ACC112 (cell line): Measurements from ENCODE around the gene IDH2.

Experiments used
- H2AFZ ChIP-seq: fragments of 200-600 bp; sonication (generic); one replicate; pipeline ENCODE4 v1.6.0; 2017; ENCODE audit warnings: antibody characterized with exemption, low read length; ENCODE audit not compliant: unreplicated experiment
- H3K27ac ChIP-seq: fragments of 200-600 bp; sonication (generic); 2 replicates; pipeline ENCODE4 v1.5.1; 2014; ENCODE audit warnings: low read depth, mild to moderate bottlenecking, antibody characterized with exemption, low read length, moderate library complexity
- H3K27me3 ChIP-seq: fragments of 200-600 bp; sonication (generic); 2 replicates; pipeline ENCODE4 v1.6.1; 2014; ENCODE audit warnings: mild to moderate bottlenecking, antibody characterized with exemption, low read length, moderate library complexity, mixed read lengths; ENCODE audit not compliant: insufficient read depth
- H3K36me3 ChIP-seq: fragments of 200-600 bp; sonication (generic); 2 replicates; pipeline ENCODE4 v1.6.1; 2016; ENCODE audit warnings: mild to moderate bottlenecking, antibody characterized with exemption, low read length, moderate library complexity, mixed read lengths; ENCODE audit not compliant: insufficient read depth
- H3K4me1 ChIP-seq: fragments of 200-600 bp; sonication (generic); one replicate; pipeline ENCODE4 v1.6.1; 2016; ENCODE audit warnings: low read length, mixed read lengths; ENCODE audit not compliant: insufficient read depth, unreplicated experiment, control insufficient read depth
- H3K4me3 ChIP-seq: fragments of 200-600 bp; sonication (generic); 2 replicates; pipeline ENCODE4 v1.5.1; 2014; ENCODE audit warnings: mild to moderate bottlenecking, low read depth, low read length
- H3K79me2 ChIP-seq: fragments of 200-600 bp; sonication (generic); one replicate; pipeline ENCODE4 v1.6.0; 2016; ENCODE audit warnings: low read length; ENCODE audit not compliant: control insufficient read depth, unreplicated experiment, insufficient read depth

Gene IDH2

GRCh38 chr15:90042766-90043529, 59.3 kb downstream of the IDH2 start:
- no peak overlapping the region for H3K4me3 ChIP-seq
- peaks cover 10% of the 10 kb centered on the region for H3K79me2 ChIP-seq
- no peak overlapping the region for H3K27ac ChIP-seq
- H3K4me1 ChIP-seq, result peaks cover 7% of the 10 kb centered on the region
- no peak overlapping the region for H2AFZ ChIP-seq
- no peaks in the 10 kb centered on the region for H3K36me3 ChIP-seq
- H3K27me3 ChIP-seq, result no peaks in the 10 kb centered on the region

GRCh38 chr15:90042356-90042755, 59.9 kb downstream of the IDH2 start:
- Histone ChIP-seq H2AFZ (no peak overlapping the region), H3K36me3 (no peaks in the 10 kb centered on the region), H3K27ac (no peak overlapping the region), H3K27me3 (no peaks in the 10 kb centered on the region), H3K4me1 (peaks cover 13% of the 10 kb centered on the region), H3K4me3 (no peak overlapping the region), H3K79me2 (peaks cover 14% of the 10 kb centered on the region)

GRCh38 chr15:90040618-90041017, 61.6 kb downstream of the IDH2 start:
- Histone ChIP-seq H3K4me1 (peaks cover 28% of the 10 kb centered on the region), H3K36me3 (no peaks in the 10 kb centered on the region), H3K27me3 (no peaks in the 10 kb centered on the region), H2AFZ (no peak overlapping the region), H3K4me3 (no peak overlapping the region), H3K27ac (no peak overlapping the region), H3K79me2 (peaks cover 20% of the 10 kb centered on the region)

GRCh38 chr15:90039996-90040395, 62.3 kb downstream of the IDH2 start:
- Histone ChIP-seq H2AFZ (no peak overlapping the region), H3K4me1 (peaks cover 34% of the 10 kb centered on the region), H3K27ac (no peak overlapping the region)

GRCh38 chr15:90038632-90039095, 63.6 kb downstream of the IDH2 start:
- H3K4me1 ChIP-seq, result peaks cover 48% of the 10 kb centered on the region
- no peak overlapping the region for H3K27ac ChIP-seq
- H2AFZ ChIP-seq, result no peak overlapping the region
- H3K27me3 ChIP-seq, result no peaks in the 10 kb centered on the region
- no peak overlapping the region for H3K4me3 ChIP-seq
- no peaks in the 10 kb centered on the region for H3K36me3 ChIP-seq
- peaks cover 30% of the 10 kb centered on the region for H3K79me2 ChIP-seq

More at GRCh38 chr15:90039996-90040395, 62.3 kb downstream of the IDH2 start:
- no peak overlapping the region for H3K4me3 ChIP-seq
- H3K79me2 ChIP-seq, result peaks cover 21% of the 10 kb centered on the region
- H3K27me3 ChIP-seq, result no peaks in the 10 kb centered on the region
- H3K36me3 ChIP-seq, result no peaks in the 10 kb centered on the region

- Histone ChIP-seq H3K4me1 (peaks cover 52% of the 10 kb centered on the region), H3K79me2 (peaks cover 35% of the 10 kb centered on the region), H3K27me3 (no peaks in the 10 kb centered on the region), H3K4me3 (peak overlapping the region; percentile 22; the same call in 1 of the 2 replicates), H3K36me3 (no peaks in the 10 kb centered on the region), H3K27ac (no peak overlapping the region), H2AFZ (no peak overlapping the region)
Measured at GRCh38 chr15:90037961-90038631, 64.2 kb downstream of the IDH2 start.

- peak overlapping the region; percentile 32 for H3K27ac ChIP-seq
- peak overlapping the region; percentile 22; the same call in 1 of the 2 replicates for H3K4me3 ChIP-seq
- no peaks in the 10 kb centered on the region for H3K27me3 ChIP-seq
- H2AFZ ChIP-seq, result no peak overlapping the region
- H3K4me1 ChIP-seq, result peaks cover 54% of the 10 kb centered on the region
- peaks cover 38% of the 10 kb centered on the region for H3K79me2 ChIP-seq
- H3K36me3 ChIP-seq, result no peaks in the 10 kb centered on the region
Measured at GRCh38 chr15:90037511-90037860, 64.8 kb downstream of the IDH2 start.

- H3K4me3 ChIP-seq, result no peak overlapping the region; the same call in 1 of the 2 replicates
- H3K79me2 ChIP-seq, result peaks cover 38% of the 10 kb centered on the region
- H2AFZ ChIP-seq, result no peak overlapping the region
- H3K4me1 ChIP-seq, result peaks cover 56% of the 10 kb centered on the region
- H3K27me3 ChIP-seq, result no peaks in the 10 kb centered on the region
- H3K27ac ChIP-seq, result peak overlapping the region; percentile 32
- no peaks in the 10 kb centered on the region for H3K36me3 ChIP-seq
Measured at GRCh38 chr15:90036806-90037510, 65.3 kb downstream of the IDH2 start.

- no peak overlapping the region for H2AFZ ChIP-seq
- peaks cover 63% of the 10 kb centered on the region for H3K4me1 ChIP-seq
- no peaks in the 10 kb centered on the region for H3K27me3 ChIP-seq
- H3K4me3 ChIP-seq, result no peak overlapping the region
- peaks cover 38% of the 10 kb centered on the region for H3K79me2 ChIP-seq
- H3K36me3 ChIP-seq, result no peaks in the 10 kb centered on the region
- no peak overlapping the region for H3K27ac ChIP-seq
Measured at GRCh38 chr15:90036343-90036742, 65.9 kb downstream of the IDH2 start.

- Histone ChIP-seq H2AFZ (no peak overlapping the region), H3K27me3 (no peaks in the 10 kb centered on the region), H3K36me3 (no peaks in the 10 kb centered on the region), H3K27ac (no peak overlapping the region), H3K4me1 (peaks cover 68% of the 10 kb centered on the region), H3K4me3 (no peak overlapping the region), H3K79me2 (peaks cover 38% of the 10 kb centered on the region)
Measured at GRCh38 chr15:90035840-90036230, 66.4 kb downstream of the IDH2 start.
